ENCODE measurements around the gene GLRX.

DNA sequence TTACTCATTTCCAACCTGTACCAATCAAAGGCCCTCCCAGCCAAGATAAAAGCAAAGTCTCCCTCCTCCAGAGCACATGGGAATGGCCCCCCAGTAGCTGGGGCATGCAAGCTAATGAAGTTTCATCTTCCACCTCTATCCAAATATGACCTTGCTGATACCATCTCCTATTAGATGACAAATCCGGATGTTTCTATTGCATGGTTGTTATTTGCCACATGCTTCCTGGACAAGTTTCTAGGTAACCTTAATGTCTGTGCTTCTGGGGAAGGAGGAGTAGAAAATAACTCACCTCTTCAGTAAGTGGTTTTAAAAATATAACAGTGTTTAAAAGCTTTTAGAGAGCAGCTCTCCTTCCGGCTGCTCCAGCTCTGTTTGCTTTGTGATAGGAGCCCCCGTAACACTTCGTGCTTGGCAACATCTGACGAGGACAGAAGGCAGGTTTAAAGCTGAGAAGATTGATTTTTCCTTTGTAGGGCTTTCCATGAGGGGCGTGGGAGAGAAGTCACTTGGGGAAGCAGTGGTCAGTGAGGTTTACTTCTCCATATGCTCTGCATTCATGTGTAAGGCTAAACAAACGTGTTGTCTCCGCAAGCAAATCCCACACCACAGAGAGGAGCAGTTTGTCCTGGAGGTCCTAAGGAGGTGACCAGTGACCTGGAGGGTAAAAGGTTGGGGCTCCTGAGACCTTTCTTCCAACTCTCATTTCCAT, 40.3 kb upstream of the GLRX start:
- TF ChIP-seq, protein P1, sequence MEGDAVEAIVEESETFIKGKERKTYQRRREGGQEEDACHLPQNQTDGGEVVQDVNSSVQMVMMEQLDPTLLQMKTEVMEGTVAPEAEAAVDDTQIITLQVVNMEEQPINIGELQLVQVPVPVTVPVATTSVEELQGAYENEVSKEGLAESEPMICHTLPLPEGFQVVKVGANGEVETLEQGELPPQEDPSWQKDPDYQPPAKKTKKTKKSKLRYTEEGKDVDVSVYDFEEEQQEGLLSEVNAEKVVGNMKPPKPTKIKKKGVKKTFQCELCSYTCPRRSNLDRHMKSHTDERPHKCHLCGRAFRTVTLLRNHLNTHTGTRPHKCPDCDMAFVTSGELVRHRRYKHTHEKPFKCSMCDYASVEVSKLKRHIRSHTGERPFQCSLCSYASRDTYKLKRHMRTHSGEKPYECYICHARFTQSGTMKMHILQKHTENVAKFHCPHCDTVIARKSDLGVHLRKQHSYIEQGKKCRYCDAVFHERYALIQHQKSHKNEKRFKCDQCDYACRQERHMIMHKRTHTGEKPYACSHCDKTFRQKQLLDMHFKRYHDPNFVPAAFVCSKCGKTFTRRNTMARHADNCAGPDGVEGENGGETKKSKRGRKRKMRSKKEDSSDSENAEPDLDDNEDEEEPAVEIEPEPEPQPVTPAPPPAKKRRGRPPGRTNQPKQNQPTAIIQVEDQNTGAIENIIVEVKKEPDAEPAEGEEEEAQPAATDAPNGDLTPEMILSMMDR (conservative IDR thresholded peaks at IDR 0.05; ENCODE audit: low read depth, low read length): no peak
- TF ChIP-seq POLR2A (IDR thresholded peaks at IDR 0.05; ENCODE audit: low read depth, low read length) (no peak), SMC3 (IDR thresholded peaks at IDR 0.05; ENCODE audit: low read depth, low read length) (no peak)
- TF ChIP-seq, protein P2, sequence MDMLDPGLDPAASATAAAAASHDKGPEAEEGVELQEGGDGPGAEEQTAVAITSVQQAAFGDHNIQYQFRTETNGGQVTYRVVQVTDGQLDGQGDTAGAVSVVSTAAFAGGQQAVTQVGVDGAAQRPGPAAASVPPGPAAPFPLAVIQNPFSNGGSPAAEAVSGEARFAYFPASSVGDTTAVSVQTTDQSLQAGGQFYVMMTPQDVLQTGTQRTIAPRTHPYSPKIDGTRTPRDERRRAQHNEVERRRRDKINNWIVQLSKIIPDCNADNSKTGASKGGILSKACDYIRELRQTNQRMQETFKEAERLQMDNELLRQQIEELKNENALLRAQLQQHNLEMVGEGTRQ (IDR thresholded peaks at IDR 0.05; ENCODE audit: low read depth, low read length): no peak
